Astrocyte (in vitro differentiated cells and primary cell): Measurements from ENCODE around the gene SRP9. TPM values are rescaled to one million over a fixed set of nuclear protein-coding genes. Genes with fewer than 3 reads are reported as not detected.

ENCODE experiments used
- DNase-seq: peaks from one replicate; pipeline ENCODE4 v3.0.0-alpha.2; 2010; ENCODE audit warnings: low read depth
- FAIRE-seq: peaks from 2 replicates; lab custom pipeline; 2011; peaks lifted over from hg19 to GRCh38; lab: Jason Lieb, UNC
- H2AFZ ChIP-seq: 2 replicates; pipeline ENCODE4 v1.6.0; 2012; ENCODE audit warnings: low read depth, low read length, inconsistent platforms
- H3K27ac ChIP-seq: 2 replicates; pipeline ENCODE4 v1.5.1; 2011; ENCODE audit warnings: low read depth, low read length, inconsistent platforms
- H3K27me3 ChIP-seq: 2 replicates; pipeline ENCODE4 v1.6.0; 2011; ENCODE audit warnings: low read length, inconsistent platforms; ENCODE audit not compliant: insufficient read depth
- H3K36me3 ChIP-seq: 2 replicates; pipeline ENCODE4 v1.5.1; 2011; ENCODE audit warnings: low read length, inconsistent platforms; ENCODE audit not compliant: insufficient read depth
- H3K4me1 ChIP-seq: 2 replicates; pipeline ENCODE4 v1.5.1; 2011; ENCODE audit warnings: low read length, inconsistent platforms; ENCODE audit not compliant: insufficient read depth
- H3K4me2 ChIP-seq: 2 replicates; pipeline ENCODE4 v1.6.0; 2012; ENCODE audit warnings: low read length, inconsistent platforms
- H3K4me3 ChIP-seq: 2 replicates; pipeline ENCODE4 v1.5.1; 2011; ENCODE audit warnings: low read depth, mild to moderate bottlenecking, low read length, inconsistent platforms; ENCODE audit not compliant: insufficient read depth
- H3K79me2 ChIP-seq: 2 replicates; pipeline ENCODE4 v1.6.0; 2012; ENCODE audit warnings: mild to moderate bottlenecking, low read length, inconsistent platforms; ENCODE audit not compliant: insufficient read depth
- H3K9ac ChIP-seq: 2 replicates; pipeline ENCODE4 v1.6.0; 2012; ENCODE audit warnings: mild to moderate bottlenecking, low read length, inconsistent platforms
- H3K9me3 ChIP-seq: 2 replicates; pipeline ENCODE4 v1.5.1; 2012; ENCODE audit warnings: low read depth, mild to moderate bottlenecking, low read length, inconsistent platforms; ENCODE audit not compliant: insufficient read depth
- H4K20me1 ChIP-seq: 2 replicates; pipeline ENCODE4 v1.6.0; 2012; ENCODE audit warnings: low read length, inconsistent platforms; ENCODE audit not compliant: insufficient read depth
- H3K27ac Mint-ChIP-seq: one replicate; pipeline ENCODE4 v1.8.0; 2021; ENCODE audit warnings: mild to moderate bottlenecking, mixed read lengths; ENCODE audit not compliant: unreplicated experiment
- H3K27me3 Mint-ChIP-seq: one replicate; pipeline ENCODE4 v1.8.0; 2021; ENCODE audit warnings: low read depth, mixed read lengths; ENCODE audit not compliant: unreplicated experiment
- H3K36me3 Mint-ChIP-seq: one replicate; pipeline ENCODE4 v1.8.0; 2021; ENCODE audit warnings: low read depth, mixed read lengths; ENCODE audit not compliant: unreplicated experiment
- H3K4me1 Mint-ChIP-seq: one replicate; pipeline ENCODE4 v1.8.0; 2021; ENCODE audit warnings: low read depth, mixed read lengths; ENCODE audit not compliant: unreplicated experiment
- H3K4me3 Mint-ChIP-seq: one replicate; pipeline ENCODE4 v1.8.0; 2021; ENCODE audit warnings: mild to moderate bottlenecking, moderate library complexity, mixed read lengths; ENCODE audit not compliant: unreplicated experiment
- H3K9me3 Mint-ChIP-seq: one replicate; pipeline ENCODE4 v1.8.0; 2021; ENCODE audit warnings: mild to moderate bottlenecking, mixed read lengths; ENCODE audit not compliant: unreplicated experiment
- EZH2 ChIP-seq: IDR thresholded peaks from 2 replicates; pipeline ENCODE4 v1.6.1; 2012; ENCODE audit warnings: mild to moderate bottlenecking, low read length, inconsistent platforms; ENCODE audit not compliant: insufficient read depth
- total RNA-seq: library from RNA; stranded (reverse); gene quantifications from 2 replicates; pipeline ENCODE4 v1.2.1, GENCODE V29; 2021
- TF ChIP-seq, protein P1 (sequence below): IDR thresholded peaks from 2 replicates; pipeline ENCODE4 v1.5.1; 2011; ENCODE audit warnings: low read depth, mild to moderate bottlenecking, inconsistent platforms, low read length, moderate library complexity; ENCODE audit not compliant: insufficient read depth

SRP9 gene
- total RNA-seq, 1 donor from 2014 or later, result 269 TPM

GRCh38 chr1:225772323-225772768 is 5.3 kb upstream of the SRP9 start:
- TF ChIP-seq EZH2, result no peak
- TF ChIP-seq, protein P1, sequence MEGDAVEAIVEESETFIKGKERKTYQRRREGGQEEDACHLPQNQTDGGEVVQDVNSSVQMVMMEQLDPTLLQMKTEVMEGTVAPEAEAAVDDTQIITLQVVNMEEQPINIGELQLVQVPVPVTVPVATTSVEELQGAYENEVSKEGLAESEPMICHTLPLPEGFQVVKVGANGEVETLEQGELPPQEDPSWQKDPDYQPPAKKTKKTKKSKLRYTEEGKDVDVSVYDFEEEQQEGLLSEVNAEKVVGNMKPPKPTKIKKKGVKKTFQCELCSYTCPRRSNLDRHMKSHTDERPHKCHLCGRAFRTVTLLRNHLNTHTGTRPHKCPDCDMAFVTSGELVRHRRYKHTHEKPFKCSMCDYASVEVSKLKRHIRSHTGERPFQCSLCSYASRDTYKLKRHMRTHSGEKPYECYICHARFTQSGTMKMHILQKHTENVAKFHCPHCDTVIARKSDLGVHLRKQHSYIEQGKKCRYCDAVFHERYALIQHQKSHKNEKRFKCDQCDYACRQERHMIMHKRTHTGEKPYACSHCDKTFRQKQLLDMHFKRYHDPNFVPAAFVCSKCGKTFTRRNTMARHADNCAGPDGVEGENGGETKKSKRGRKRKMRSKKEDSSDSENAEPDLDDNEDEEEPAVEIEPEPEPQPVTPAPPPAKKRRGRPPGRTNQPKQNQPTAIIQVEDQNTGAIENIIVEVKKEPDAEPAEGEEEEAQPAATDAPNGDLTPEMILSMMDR, result peak; percentile 95
- Histone ChIP-seq H3K79me2 (no peaks in the 10 kb centered on the region), H3K4me1 (peaks cover 36% of the 10 kb centered on the region), H3K36me3 (no peaks in the 10 kb centered on the region), H4K20me1 (no peaks in the 10 kb centered on the region), H3K27me3 (no peaks in the 10 kb centered on the region), H3K9ac (peak overlapping the region; percentile 19), H3K4me3 (no peak overlapping the region), H3K9me3 (no peaks in the 10 kb centered on the region), H2AFZ (peak overlapping the region; percentile 11), H3K27ac (no peak overlapping the region), H3K4me2 (no peak overlapping the region)
- FAIRE-seq, result peak; percentile 91
- peak; percentile 68 for DNase-seq
- Mint-ChIP-seq H3K4me1 (peaks cover 68% of the 10 kb centered on the region), H3K27me3 (no peaks in the 10 kb centered on the region), H3K9me3 (no peaks in the 10 kb centered on the region), H3K36me3 (no peaks in the 10 kb centered on the region), H3K27ac (no peak overlapping the region), H3K4me3 (peak overlapping the region; percentile 36)

- H3K4me3 Mint-ChIP-seq, result no peak overlapping the region
- Histone ChIP-seq H3K4me1 (peaks cover 32% of the 10 kb centered on the region), H3K4me3 (no peak overlapping the region), H3K36me3 (no peaks in the 10 kb centered on the region), H3K9me3 (no peaks in the 10 kb centered on the region), H4K20me1 (no peaks in the 10 kb centered on the region), H3K4me2 (no peak overlapping the region), H3K9ac (peak overlapping the region; percentile 19), H3K27ac (no peak overlapping the region), H3K27me3 (no peaks in the 10 kb centered on the region), H3K79me2 (peaks cover 2% of the 10 kb centered on the region), H2AFZ (no peak overlapping the region)
- no peaks in the 10 kb centered on the region for H3K27me3 Mint-ChIP-seq
- DNase-seq (no peak), FAIRE-seq (no peak)
- no peak for TF ChIP-seq EZH2
- TF ChIP-seq, protein P1, result no peak
- H3K9me3 Mint-ChIP-seq, result no peaks in the 10 kb centered on the region
- H3K36me3 Mint-ChIP-seq, result no peaks in the 10 kb centered on the region
- no peak overlapping the region for H3K27ac Mint-ChIP-seq
- H3K4me1 Mint-ChIP-seq, result peaks cover 63% of the 10 kb centered on the region
These were observed 4.8 kb upstream of the SRP9 start for GRCh38 chr1:225772848-225773247.

DNA sequence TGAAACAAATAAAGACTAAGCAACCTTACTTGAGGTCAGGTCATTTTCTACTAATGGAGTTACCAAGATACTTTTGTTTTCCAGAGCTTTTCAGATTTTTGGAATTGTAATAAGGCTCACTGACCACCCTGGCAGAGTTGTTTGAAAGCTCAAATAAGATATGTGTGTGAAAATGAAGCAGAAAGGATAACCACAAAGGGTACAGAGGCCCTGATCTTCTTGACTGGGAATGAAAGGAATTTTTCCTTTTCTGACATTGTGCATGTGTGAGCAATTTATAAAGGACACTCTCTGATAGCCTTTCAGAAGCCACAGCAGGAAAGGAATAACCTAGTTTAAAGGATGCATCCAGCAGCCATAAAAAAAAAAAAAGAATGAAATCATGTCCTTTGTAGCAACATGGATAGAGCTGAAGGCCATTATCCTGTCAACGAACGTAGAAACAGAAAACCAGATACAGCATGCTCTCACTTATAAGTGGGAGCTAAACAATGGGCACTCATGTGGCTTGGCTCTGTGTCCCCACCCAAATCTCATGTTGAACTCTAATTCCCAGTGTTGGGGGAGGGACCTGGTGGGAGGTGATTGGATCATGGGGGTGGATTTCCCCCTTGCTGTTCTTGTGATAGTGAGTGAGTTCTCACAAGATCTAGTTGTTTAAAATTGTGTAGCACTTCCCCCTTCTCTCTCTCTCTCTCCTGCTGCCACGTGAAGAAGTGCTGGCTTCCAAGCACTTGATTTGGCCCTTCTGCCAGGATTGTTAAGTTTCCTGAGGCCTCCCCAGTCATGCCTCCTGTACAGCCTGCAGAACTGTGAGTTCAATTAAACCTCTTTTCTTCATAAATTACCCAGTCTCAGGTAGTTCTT is 3.1 kb upstream of the SRP9 start:
- TF ChIP-seq EZH2, result no peak
- TF ChIP-seq, protein P1, result no peak
- H3K9ac ChIP-seq, result no peak overlapping the region
- H4K20me1 ChIP-seq, result peaks cover 2% of the 10 kb centered on the region
- DNase-seq (peak; percentile 64), FAIRE-seq (no peak)
- H3K4me2 ChIP-seq, result no peak overlapping the region
- no peaks in the 10 kb centered on the region for H3K9me3 ChIP-seq
- H3K27me3 Mint-ChIP-seq, result no peaks in the 10 kb centered on the region
- peaks cover 50% of the 10 kb centered on the region for H3K4me1 Mint-ChIP-seq
- no peaks in the 10 kb centered on the region for H3K9me3 Mint-ChIP-seq
- H3K4me1 ChIP-seq, result peaks cover 33% of the 10 kb centered on the region
- H3K36me3 Mint-ChIP-seq, result no peaks in the 10 kb centered on the region
- no peak overlapping the region for H3K4me3 Mint-ChIP-seq
- H3K27ac ChIP-seq, result peak overlapping the region; percentile 6
- no peak overlapping the region for H3K27ac Mint-ChIP-seq
- H3K27me3 ChIP-seq, result no peaks in the 10 kb centered on the region
- H2AFZ ChIP-seq, result no peak overlapping the region
- H3K36me3 ChIP-seq, result no peaks in the 10 kb centered on the region
- peaks cover 18% of the 10 kb centered on the region for H3K79me2 ChIP-seq
- no peak overlapping the region for H3K4me3 ChIP-seq
